ENCODE data around the gene CNTNAP2.

The CNTNAP2 gene

DNA sequence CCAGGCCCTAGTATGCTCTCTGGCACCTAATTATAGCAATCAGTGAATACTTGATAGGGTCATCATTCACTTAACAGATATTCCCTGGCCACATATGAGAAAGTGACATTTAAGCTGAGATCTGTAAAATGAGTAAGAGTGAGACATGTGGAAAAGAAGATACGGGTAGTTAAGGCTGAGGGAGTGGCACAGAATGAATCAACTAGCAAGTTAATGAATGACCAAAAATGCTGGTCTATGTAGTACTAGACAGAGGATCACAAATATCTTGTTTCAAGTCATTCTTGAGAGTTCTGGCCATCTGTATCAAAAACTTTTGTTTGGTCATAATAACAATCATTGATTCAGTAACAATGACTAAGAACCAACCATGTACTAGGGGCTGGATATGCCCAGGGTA lies 954.9 kb downstream of the CNTNAP2 start:
- TF ChIP-seq NFRKB (IDR thresholded peaks at IDR 0.05) = no peak
- TF ChIP-seq HDGF (IDR thresholded peaks at IDR 0.05; ENCODE audit: borderline replicate concordance) = no peak
- no peak for TF ChIP-seq LEF1 (IDR thresholded peaks at IDR 0.05; ENCODE audit: borderline replicate concordance)
- TF ChIP-seq ELF4 (IDR thresholded peaks at IDR 0.05) = no peak
- TF ChIP-seq ZNF384 (IDR thresholded peaks at IDR 0.05) = no peak
- TF ChIP-seq FOXA1 (IDR thresholded peaks at IDR 0.05) = no peak
- no peak for TF ChIP-seq TARDBP (IDR thresholded peaks at IDR 0.05)
- no peak for TF ChIP-seq SUZ12 (IDR thresholded peaks at IDR 0.05)
- no peak for TF ChIP-seq L3MBTL2 (conservative IDR thresholded peaks at IDR 0.05)
- no peak for TF ChIP-seq FOXM1 (IDR thresholded peaks at IDR 0.05; ENCODE audit: borderline replicate concordance)
- no peak for TF ChIP-seq FOXK2 (IDR thresholded peaks at IDR 0.05)
- no peak for TF ChIP-seq SP1 (IDR thresholded peaks at IDR 0.05)
- CTCF ChIA-PET = no interaction called here
- no peak for DNase-seq (ENCODE audit: extremely low spot score)
- POLR2A ChIA-PET = no interaction called here

DNA sequence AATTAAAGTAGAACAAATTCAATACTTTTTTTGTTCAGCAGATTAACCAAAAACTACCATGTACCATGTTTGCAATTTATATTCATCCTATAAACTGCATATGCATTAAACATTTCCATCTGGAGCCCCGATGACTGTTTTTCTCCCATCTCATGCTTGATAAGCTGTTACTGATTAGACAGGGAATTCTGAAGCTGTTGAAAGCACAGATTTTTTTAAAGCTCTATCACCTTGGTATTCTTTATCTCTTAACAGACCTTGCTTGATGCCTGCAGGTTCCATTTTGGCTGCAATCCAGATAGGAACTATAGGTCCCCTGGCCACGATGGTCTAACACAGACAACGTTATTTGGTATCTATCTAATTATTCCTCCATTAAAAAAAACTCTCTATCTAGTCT lies 961.7 kb downstream of the CNTNAP2 start:
- TF ChIP-seq NFRKB (IDR thresholded peaks at IDR 0.05) (no peak), SUZ12 (IDR thresholded peaks at IDR 0.05) (no peak), TARDBP (IDR thresholded peaks at IDR 0.05) (no peak), FOXM1 (IDR thresholded peaks at IDR 0.05; ENCODE audit: borderline replicate concordance) (no peak), ZNF384 (IDR thresholded peaks at IDR 0.05) (no peak), L3MBTL2 (conservative IDR thresholded peaks at IDR 0.05) (no peak), ELF4 (IDR thresholded peaks at IDR 0.05) (no peak), SP1 (IDR thresholded peaks at IDR 0.05) (no peak), CTBP1 (IDR thresholded peaks at IDR 0.05; ENCODE audit: borderline replicate concordance) (no peak), HDGF (IDR thresholded peaks at IDR 0.05; ENCODE audit: borderline replicate concordance) (no peak), ARNT (IDR thresholded peaks at IDR 0.05) (no peak), BHLHE40 (IDR thresholded peaks at IDR 0.05; ENCODE audit: borderline replicate concordance) (no peak), LEF1 (IDR thresholded peaks at IDR 0.05; ENCODE audit: borderline replicate concordance) (no peak), FOXK2 (IDR thresholded peaks at IDR 0.05) (no peak), FOXA1 (IDR thresholded peaks at IDR 0.05) (no peak)
- TF ChIP-seq, protein P1, sequence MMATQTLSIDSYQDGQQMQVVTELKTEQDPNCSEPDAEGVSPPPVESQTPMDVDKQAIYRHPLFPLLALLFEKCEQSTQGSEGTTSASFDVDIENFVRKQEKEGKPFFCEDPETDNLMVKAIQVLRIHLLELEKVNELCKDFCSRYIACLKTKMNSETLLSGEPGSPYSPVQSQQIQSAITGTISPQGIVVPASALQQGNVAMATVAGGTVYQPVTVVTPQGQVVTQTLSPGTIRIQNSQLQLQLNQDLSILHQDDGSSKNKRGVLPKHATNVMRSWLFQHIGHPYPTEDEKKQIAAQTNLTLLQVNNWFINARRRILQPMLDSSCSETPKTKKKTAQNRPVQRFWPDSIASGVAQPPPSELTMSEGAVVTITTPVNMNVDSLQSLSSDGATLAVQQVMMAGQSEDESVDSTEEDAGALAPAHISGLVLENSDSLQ (IDR thresholded peaks at IDR 0.05) = no peak
- POLR2A ChIA-PET = no interaction called here
- no peak for DNase-seq (ENCODE audit: extremely low spot score)
- CTCF ChIA-PET = no interaction called here

DNA sequence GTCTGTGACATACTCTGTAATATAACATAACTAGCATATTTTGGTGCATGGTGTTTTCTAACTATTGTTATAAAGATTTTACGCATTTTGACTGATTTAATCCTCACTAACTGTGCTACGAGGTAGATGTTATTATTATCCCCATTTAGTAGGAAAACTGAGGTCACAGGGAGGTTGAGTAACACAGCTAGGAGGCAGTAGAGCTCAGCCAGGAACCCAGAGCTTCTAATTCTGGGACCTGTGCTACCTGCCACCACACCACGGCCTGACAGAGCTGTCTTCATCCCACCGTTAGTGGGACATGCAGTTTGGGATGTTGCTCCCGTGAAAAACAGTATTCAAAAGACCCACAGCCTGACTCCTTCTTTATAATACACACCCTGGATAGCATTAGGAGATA lies 962.5 kb downstream of the CNTNAP2 start:
- CTCF ChIA-PET = no interaction called here

DNA sequence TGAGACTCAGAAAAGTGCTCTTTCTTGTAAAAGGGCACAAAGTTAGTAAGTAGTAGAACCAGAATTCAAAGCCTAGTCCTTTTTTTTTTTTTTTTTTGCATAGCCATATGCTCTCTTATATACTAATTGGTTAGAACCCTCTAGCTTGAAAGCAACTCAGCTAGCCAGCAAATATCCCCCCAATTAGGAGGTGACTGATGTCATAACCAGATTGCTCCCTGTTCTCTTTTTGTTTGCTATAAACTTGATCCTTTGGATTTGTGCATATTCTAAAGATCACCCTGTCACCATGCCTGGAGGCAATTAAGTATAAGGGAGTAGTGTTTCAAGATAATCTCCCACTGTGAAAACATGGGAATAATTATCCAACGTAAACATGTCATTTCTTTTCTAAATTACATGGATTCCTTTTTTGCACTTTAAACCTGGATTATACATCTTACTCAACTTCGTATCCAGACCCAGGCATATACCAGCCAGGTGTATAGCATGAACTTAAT lies 963.4 kb downstream of the CNTNAP2 start:
- TF ChIP-seq ELF4 (IDR thresholded peaks at IDR 0.05) = no peak
- TF ChIP-seq, protein P1 (IDR thresholded peaks at IDR 0.05) = no peak
- CTCF ChIA-PET = interaction anchor here (0.6 kb wide), 1 partner anchor 395 kb away, joined by 4 read pairs; no protein-coding TSS in a partner anchor
- POLR2A ChIA-PET = no interaction called here
- DNase-seq (ENCODE audit: extremely low spot score) = no peak

More for the DNA sequence above, 962.5 kb downstream of the CNTNAP2 start:
- TF ChIP-seq FOXK2 (IDR thresholded peaks at IDR 0.05) = no peak
- no peak for TF ChIP-seq HDGF (IDR thresholded peaks at IDR 0.05; ENCODE audit: borderline replicate concordance)
- TF ChIP-seq, protein P1 (IDR thresholded peaks at IDR 0.05) = no peak
- no peak for TF ChIP-seq CTBP1 (IDR thresholded peaks at IDR 0.05; ENCODE audit: borderline replicate concordance)
- no peak for TF ChIP-seq LEF1 (IDR thresholded peaks at IDR 0.05; ENCODE audit: borderline replicate concordance)
- no peak for TF ChIP-seq SP1 (IDR thresholded peaks at IDR 0.05)
- no peak for TF ChIP-seq BHLHE40 (IDR thresholded peaks at IDR 0.05; ENCODE audit: borderline replicate concordance)
- no peak for TF ChIP-seq TARDBP (IDR thresholded peaks at IDR 0.05)
- no peak for TF ChIP-seq FOXM1 (IDR thresholded peaks at IDR 0.05; ENCODE audit: borderline replicate concordance)
- TF ChIP-seq NFRKB (IDR thresholded peaks at IDR 0.05) = no peak
- no peak for TF ChIP-seq ELF4 (IDR thresholded peaks at IDR 0.05)
- TF ChIP-seq L3MBTL2 (conservative IDR thresholded peaks at IDR 0.05) = no peak
- peak; percentile 22 for DNase-seq (ENCODE audit: extremely low spot score)
- POLR2A ChIA-PET = no interaction called here

DNA sequence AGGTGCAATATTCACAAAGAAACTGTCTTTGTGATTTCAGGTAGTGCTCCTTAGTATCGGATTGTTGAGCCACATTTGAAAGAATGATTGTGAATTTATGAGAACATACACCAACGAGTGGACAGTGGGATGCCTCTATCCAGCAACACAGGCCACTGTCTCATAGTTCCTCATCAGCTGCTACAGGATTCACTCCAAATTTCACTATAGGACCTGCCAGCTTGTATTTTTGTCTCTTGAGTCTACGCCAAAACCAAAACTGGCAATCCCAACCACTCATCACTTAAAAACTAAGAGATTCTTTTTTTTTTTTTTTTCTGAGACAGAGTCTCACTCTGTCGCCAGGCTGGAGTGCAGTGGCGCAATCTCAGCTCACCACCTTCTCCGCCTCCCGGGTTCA lies 964.5 kb downstream of the CNTNAP2 start:
- ChIA-PET CTCF (interaction anchor here (0.7 kb wide), 1 partner anchor 1122 kb away, joined by 5 read pairs; no protein-coding TSS in a partner anchor), POLR2A (no interaction called here)
- TF ChIP-seq NFRKB (IDR thresholded peaks at IDR 0.05) = no peak
- no peak for TF ChIP-seq HDGF (IDR thresholded peaks at IDR 0.05; ENCODE audit: borderline replicate concordance)
- TF ChIP-seq L3MBTL2 (conservative IDR thresholded peaks at IDR 0.05) = no peak
- no peak for TF ChIP-seq FOXM1 (IDR thresholded peaks at IDR 0.05; ENCODE audit: borderline replicate concordance)
- no peak for TF ChIP-seq FOXA1 (IDR thresholded peaks at IDR 0.05)
- TF ChIP-seq SP1 (IDR thresholded peaks at IDR 0.05) = no peak
- DNase-seq (ENCODE audit: extremely low spot score) = no peak

DNA sequence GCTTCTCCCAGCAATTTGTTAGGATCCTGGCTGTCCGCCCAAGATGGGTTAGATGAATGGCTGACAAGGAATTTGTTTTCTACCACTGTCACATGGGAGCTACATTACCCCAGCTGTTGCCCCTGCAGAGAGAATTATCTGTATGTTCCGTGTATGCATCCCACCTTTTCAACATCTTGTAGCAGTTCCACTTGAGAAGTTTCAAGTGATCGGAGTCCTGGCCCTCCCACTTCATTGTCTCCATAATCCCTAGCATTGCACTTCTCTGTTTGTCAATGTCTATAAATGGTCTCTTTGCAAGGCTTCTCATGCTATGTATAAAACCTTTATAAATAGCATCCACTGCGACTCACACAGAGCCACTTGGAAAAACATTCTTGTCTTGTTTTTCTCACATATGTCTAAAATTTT lies 972.5 kb downstream of the CNTNAP2 start:
- no peak for DNase-seq (ENCODE audit: extremely low spot score)
- POLR2A ChIA-PET = no interaction called here
- CTCF ChIA-PET = no interaction called here
- TF ChIP-seq L3MBTL2 (conservative IDR thresholded peaks at IDR 0.05) = no peak
- no peak for TF ChIP-seq CTBP1 (IDR thresholded peaks at IDR 0.05; ENCODE audit: borderline replicate concordance)
- no peak for TF ChIP-seq HDGF (IDR thresholded peaks at IDR 0.05; ENCODE audit: borderline replicate concordance)
- no peak for TF ChIP-seq FOXM1 (IDR thresholded peaks at IDR 0.05; ENCODE audit: borderline replicate concordance)
- no peak for TF ChIP-seq NFRKB (IDR thresholded peaks at IDR 0.05)
- no peak for TF ChIP-seq LEF1 (IDR thresholded peaks at IDR 0.05; ENCODE audit: borderline replicate concordance)
- no peak for TF ChIP-seq FOXK2 (IDR thresholded peaks at IDR 0.05)
- TF ChIP-seq, protein P1 (IDR thresholded peaks at IDR 0.05) = no peak
- TF ChIP-seq TARDBP (IDR thresholded peaks at IDR 0.05) = no peak
